ENCODE data around the gene MAPKBP1. TPM values are rescaled to one million over a fixed set of nuclear protein-coding genes. Genes with fewer than 3 reads are reported as not detected.

Gene MAPKBP1
- total and polyA plus RNA-seq, 2 of the 13 experiments (the other 11 are each of a cell fraction or from before 2014, with no cell fraction given) = 3.0 to 7.3 TPM

DNA sequence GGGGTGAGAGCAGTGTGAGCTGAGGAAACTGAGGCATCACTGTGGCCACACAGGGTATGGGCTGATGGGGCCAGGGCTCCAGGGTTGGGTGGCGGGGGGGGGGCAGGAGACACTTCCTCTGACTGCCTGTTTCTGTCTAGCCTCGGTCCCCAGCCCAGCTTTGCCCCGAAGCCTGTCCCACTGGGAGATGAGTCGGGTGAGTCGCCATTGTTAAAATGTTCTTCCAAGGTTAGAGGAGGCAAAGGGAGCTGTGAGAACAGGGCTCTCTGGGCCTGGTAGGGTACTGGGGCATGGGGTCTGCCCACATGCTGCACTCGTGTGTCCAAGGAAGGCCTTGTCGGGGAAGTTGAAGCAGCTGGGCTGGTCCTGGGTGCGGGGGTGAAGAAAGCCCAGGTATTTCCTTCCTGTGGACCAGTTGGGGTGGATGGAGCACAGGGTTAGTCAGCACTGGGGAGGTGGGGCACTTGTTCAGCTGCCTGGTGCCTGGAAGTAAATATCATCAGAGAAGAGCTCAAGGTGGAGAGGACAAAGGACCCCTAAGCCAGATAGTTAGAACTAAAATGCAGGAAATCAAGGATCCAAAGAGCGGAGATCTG, 45.3 kb downstream of the MAPKBP1 start:
- in situ Hi-C loops (cut with HindIII; ENCODE audit: extremely low pct_ligation_motif_present, low pct_unique_long_range_greater_than_20kb) = no loop called here
- H3K4me3 ChIP-seq (replicated peaks in 1 of 3; ENCODE audit: insufficient read depth in 1 of 3, low read depth in 2 of 3, low read length in 3 of 3) = no peak overlapping the region
- H3K79me2 ChIP-seq (ENCODE audit: insufficient read depth, low read length) = no peaks in the 10 kb centered on the region
- ATAC-seq = no peak
- BruUV-seq (replicated peaks) = no TSS peak
- intact Hi-C loops (cut with micrococcal nuclease; ENCODE audit: unreplicated experiment) = no loop called here
- H2AFZ ChIP-seq (ENCODE audit: low read length) = no peak overlapping the region
- no peak overlapping the region for H3K27ac ChIP-seq (ENCODE audit: extremely low read length, insufficient read depth, low read length)
- H3K27me3 ChIP-seq (ENCODE audit: control insufficient read depth in 1 of 2, insufficient read depth in 2 of 2, low read length in 2 of 2) = no peaks in the 10 kb centered on the region
- no peaks in the 10 kb centered on the region for H3K9me3 ChIP-seq (ENCODE audit: low read length)
- 93% methylated on average over 7 of the region's 9 CpGs for WGBS (ENCODE audit: low lambda C conversion rate)
- H3K4me2 ChIP-seq (ENCODE audit: low read depth, low read length) = no peak overlapping the region
- no peaks in the 10 kb centered on the region for H4K20me1 ChIP-seq (ENCODE audit: insufficient read depth, low read length)
- peaks cover 3 to 28% of the 10 kb centered on the region in 2 experiments; a peak in 4 of 5 replicates for H3K36me3 ChIP-seq (replicated peaks in 1 of 2; ENCODE audit: control insufficient read depth in 1 of 2, insufficient read depth in 2 of 2, low read length in 2 of 2)
- POLR2A ChIA-PET = no interaction called here
- DNase-seq (ENCODE audit: low spot score) = no peak
- H3K9ac ChIP-seq (ENCODE audit: insufficient read depth, low read depth, low read length) = no peak overlapping the region
- FAIRE-seq = no peak
- CTCF ChIA-PET (ENCODE audit: low intra/inter-chr PET ratio, low total read pairs) = no interaction called here
- no peaks in the 10 kb centered on the region for H3K4me1 ChIP-seq (ENCODE audit: insufficient read depth, low read length)
- TF ChIP-seq RAD21 (CRISPR knock-in tag; IDR thresholded peaks at IDR 0.05) = no peak
- TF ChIP-seq ZNF207 (IDR thresholded peaks at IDR 0.05; ENCODE audit: borderline replicate concordance) = no peak
- TF ChIP-seq, protein P1, sequence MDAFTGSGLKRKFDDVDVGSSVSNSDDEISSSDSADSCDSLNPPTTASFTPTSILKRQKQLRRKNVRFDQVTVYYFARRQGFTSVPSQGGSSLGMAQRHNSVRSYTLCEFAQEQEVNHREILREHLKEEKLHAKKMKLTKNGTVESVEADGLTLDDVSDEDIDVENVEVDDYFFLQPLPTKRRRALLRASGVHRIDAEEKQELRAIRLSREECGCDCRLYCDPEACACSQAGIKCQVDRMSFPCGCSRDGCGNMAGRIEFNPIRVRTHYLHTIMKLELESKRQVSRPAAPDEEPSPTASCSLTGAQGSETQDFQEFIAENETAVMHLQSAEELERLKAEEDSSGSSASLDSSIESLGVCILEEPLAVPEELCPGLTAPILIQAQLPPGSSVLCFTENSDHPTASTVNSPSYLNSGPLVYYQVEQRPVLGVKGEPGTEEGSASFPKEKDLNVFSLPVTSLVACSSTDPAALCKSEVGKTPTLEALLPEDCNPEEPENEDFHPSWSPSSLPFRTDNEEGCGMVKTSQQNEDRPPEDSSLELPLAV (CRISPR knock-in tag; conservative IDR thresholded peaks at IDR 0.05; ENCODE audit: low read depth) = no peak
- no peak for TF ChIP-seq MED1 (CRISPR knock-in tag; IDR thresholded peaks at IDR 0.05)
- TF ChIP-seq ZNF572 (CRISPR knock-in tag; IDR thresholded peaks at IDR 0.05) = no peak
- TF ChIP-seq, protein P2, sequence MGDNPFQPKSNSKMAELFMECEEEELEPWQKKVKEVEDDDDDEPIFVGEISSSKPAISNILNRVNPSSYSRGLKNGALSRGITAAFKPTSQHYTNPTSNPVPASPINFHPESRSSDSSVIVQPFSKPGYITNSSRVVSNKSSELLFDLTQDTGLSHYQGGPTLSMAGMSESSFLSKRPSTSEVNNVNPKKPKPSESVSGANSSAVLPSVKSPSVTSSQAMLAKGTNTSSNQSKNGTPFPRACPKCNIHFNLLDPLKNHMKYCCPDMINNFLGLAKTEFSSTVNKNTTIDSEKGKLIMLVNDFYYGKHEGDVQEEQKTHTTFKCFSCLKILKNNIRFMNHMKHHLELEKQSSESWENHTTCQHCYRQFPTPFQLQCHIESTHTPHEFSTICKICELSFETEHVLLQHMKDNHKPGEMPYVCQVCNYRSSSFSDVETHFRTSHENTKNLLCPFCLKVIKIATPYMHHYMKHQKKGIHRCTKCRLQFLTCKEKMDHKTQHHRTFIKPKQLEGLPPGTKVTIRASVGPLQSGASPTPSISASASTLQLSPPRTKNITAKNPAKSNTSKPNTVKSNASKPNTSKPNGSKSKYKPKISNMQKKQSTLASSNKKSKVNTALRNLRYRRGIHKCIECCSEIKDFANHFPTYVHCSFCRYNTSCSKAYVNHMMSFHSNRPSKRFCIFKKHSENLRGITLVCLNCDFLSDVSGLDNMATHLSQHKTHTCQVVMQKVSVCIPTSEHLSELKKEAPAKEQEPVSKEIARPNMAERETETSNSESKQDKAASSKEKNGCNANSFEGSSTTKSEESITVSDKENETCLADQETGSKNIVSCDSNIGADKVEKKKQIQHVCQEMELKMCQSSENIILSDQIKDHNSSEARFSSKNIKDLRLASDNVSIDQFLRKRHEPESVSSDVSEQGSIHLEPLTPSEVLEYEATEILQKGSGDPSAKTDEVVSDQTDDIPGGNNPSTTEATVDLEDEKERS (CRISPR knock-in tag; IDR thresholded peaks at IDR 0.05) = no peak
- no peak for TF ChIP-seq ZNF335 (CRISPR knock-in tag; IDR thresholded peaks at IDR 0.05)
- TF ChIP-seq RBAK (CRISPR knock-in tag; IDR thresholded peaks at IDR 0.05) = no peak
- TF ChIP-seq, protein P3, sequence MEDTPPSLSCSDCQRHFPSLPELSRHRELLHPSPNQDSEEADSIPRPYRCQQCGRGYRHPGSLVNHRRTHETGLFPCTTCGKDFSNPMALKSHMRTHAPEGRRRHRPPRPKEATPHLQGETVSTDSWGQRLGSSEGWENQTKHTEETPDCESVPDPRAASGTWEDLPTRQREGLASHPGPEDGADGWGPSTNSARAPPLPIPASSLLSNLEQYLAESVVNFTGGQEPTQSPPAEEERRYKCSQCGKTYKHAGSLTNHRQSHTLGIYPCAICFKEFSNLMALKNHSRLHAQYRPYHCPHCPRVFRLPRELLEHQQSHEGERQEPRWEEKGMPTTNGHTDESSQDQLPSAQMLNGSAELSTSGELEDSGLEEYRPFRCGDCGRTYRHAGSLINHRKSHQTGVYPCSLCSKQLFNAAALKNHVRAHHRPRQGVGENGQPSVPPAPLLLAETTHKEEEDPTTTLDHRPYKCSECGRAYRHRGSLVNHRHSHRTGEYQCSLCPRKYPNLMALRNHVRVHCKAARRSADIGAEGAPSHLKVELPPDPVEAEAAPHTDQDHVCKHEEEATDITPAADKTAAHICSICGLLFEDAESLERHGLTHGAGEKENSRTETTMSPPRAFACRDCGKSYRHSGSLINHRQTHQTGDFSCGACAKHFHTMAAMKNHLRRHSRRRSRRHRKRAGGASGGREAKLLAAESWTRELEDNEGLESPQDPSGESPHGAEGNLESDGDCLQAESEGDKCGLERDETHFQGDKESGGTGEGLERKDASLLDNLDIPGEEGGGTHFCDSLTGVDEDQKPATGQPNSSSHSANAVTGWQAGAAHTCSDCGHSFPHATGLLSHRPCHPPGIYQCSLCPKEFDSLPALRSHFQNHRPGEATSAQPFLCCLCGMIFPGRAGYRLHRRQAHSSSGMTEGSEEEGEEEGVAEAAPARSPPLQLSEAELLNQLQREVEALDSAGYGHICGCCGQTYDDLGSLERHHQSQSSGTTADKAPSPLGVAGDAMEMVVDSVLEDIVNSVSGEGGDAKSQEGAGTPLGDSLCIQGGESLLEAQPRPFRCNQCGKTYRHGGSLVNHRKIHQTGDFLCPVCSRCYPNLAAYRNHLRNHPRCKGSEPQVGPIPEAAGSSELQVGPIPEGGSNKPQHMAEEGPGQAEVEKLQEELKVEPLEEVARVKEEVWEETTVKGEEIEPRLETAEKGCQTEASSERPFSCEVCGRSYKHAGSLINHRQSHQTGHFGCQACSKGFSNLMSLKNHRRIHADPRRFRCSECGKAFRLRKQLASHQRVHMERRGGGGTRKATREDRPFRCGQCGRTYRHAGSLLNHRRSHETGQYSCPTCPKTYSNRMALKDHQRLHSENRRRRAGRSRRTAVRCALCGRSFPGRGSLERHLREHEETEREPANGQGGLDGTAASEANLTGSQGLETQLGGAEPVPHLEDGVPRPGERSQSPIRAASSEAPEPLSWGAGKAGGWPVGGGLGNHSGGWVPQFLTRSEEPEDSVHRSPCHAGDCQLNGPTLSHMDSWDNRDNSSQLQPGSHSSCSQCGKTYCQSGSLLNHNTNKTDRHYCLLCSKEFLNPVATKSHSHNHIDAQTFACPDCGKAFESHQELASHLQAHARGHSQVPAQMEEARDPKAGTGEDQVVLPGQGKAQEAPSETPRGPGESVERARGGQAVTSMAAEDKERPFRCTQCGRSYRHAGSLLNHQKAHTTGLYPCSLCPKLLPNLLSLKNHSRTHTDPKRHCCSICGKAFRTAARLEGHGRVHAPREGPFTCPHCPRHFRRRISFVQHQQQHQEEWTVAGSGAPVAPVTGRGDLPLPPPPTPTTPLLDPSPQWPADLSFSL (CRISPR knock-in tag; IDR thresholded peaks at IDR 0.05) = no peak
- no peak for TF ChIP-seq CENPT (CRISPR knock-in tag; IDR thresholded peaks at IDR 0.05; ENCODE audit: low read depth)
- TF ChIP-seq ONECUT2 (CRISPR knock-in tag; IDR thresholded peaks at IDR 0.05) = no peak
- no peak for TF ChIP-seq HDAC6 (IDR thresholded peaks at IDR 0.05; ENCODE audit: low read depth, low read length)
- no peak for TF ChIP-seq ZSCAN22 (CRISPR knock-in tag; IDR thresholded peaks at IDR 0.05)
